ENCODE measurements around the gene DPH6.

- TF ChIP-seq, protein P1, sequence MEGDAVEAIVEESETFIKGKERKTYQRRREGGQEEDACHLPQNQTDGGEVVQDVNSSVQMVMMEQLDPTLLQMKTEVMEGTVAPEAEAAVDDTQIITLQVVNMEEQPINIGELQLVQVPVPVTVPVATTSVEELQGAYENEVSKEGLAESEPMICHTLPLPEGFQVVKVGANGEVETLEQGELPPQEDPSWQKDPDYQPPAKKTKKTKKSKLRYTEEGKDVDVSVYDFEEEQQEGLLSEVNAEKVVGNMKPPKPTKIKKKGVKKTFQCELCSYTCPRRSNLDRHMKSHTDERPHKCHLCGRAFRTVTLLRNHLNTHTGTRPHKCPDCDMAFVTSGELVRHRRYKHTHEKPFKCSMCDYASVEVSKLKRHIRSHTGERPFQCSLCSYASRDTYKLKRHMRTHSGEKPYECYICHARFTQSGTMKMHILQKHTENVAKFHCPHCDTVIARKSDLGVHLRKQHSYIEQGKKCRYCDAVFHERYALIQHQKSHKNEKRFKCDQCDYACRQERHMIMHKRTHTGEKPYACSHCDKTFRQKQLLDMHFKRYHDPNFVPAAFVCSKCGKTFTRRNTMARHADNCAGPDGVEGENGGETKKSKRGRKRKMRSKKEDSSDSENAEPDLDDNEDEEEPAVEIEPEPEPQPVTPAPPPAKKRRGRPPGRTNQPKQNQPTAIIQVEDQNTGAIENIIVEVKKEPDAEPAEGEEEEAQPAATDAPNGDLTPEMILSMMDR (IDR thresholded peaks at IDR 0.05), result no peak
- TF ChIP-seq POLR2A (IDR thresholded peaks at IDR 0.05), result no peak
- no peak for TF ChIP-seq POLR2AphosphoS5 (IDR thresholded peaks at IDR 0.05; ENCODE audit: insufficient read depth in 1 of 2, low read depth in 1 of 2)
Measured at GRCh38 chr15:35514759-35515158, 31.2 kb downstream of the DPH6 start.

Data from vagina (tissue), 2 donors.